MM.1S (cell line): ENCODE measurements around the gene GCAT.

ENCODE experiments used
- CTCF ChIP-seq: fragments of 300-600 bp; sonication (generic); IDR thresholded peaks from 2 replicates; pipeline ENCODE4 v1.5.1; 2016; ENCODE audit warnings: antibody characterized with exemption, low read length, mixed read lengths
- EZH2 ChIP-seq: fragments of 300-600 bp; sonication (generic); optimal IDR thresholded peaks from 2 replicates; pipeline ENCODE3; 2017; ENCODE audit warnings: low read depth, mild to moderate bottlenecking, antibody characterized with exemption, low read length, mixed read lengths

- TF ChIP-seq EZH2 (no peak), CTCF (peak; percentile 25)
These were observed 10.8 kb downstream of the GCAT start for GRCh38 chr22:37818409-37819104.
